CD4-positive, alpha-beta T cell treated with Interleukin-6 at 100 ng/mL for 8 hours (primary cell): ENCODE measurements around the gene ENTPD2.
"Not testable (repeated sequence)": the region's sequence is repeated elsewhere in the genome, so short reads cannot be mapped to it uniquely, and the experiment has no call there.

Source experiments
- DNase-seq: peaks from one replicate; pipeline ENCODE4 v3.0.0-alpha.2; 2020; ENCODE audit warnings: mixed read lengths, low spot score

Gene ENTPD2

GRCh38 chr9:137015976-137016375 is 37.9 kb downstream of the ENTPD2 start:
- DNase-seq, result no peak

DNA sequence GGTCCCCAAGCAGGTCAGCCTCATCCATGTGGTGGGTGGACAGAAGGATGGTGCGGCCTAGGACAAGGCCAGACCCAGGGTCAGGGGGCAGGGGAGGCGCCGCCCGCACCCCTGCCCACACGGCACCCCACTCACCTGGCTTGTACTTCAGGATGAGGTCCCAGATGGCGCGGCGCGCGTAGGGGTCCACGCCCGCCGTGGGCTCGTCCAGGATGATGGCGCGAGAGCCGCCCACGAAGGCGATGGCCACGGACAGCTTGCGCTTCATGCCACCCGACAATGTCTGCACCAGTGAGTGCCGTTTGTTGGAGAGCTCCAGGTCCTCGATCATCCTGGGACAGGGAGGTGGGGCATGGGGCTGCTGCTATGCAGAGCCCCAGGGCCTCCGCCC is 38.3 kb downstream of the ENTPD2 start:
- no peak for DNase-seq

GRCh38 chr9:137014776-137015539 is 38.9 kb downstream of the ENTPD2 start:
- DNase-seq, result no peak

DNA sequence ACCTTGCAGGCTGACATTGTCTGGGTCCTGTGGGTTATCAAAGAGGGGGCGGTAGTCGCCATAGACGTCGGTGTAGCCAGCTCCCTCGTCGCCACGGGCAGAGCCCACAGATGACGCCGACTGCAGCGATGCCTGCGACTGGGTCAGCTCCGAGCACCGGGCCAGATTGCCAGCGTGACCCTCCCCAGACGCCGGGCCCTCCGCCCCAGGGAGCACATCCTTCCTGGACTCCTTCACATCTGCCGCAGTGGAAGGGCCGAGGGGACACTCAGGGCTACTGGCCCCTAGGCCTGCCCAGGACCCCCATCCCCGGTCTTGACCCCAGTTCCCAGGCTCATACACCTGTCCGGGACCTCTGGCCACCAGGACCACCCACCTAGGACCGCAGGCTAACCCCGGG is 39.7 kb downstream of the ENTPD2 start:
- no peak for DNase-seq

DNA sequence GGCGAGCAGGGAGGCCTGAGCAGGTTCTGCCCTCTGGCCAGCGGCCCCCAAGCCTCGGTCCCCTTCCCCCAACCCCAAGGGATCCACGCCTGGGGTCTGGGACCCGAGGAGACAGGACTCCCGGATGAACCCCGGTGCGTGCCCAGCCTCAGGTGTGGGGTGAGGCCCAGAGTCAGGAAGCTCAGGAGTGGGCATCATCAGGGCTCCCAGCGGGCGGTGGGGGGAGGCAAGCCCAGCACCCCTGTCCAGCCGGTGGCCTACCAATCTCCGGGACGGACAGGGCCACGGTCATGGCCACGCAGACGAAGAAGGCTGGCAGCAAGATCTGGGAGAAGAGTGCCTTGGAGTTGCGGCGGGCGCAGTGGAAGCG is 40.3 kb downstream of the ENTPD2 start:
- no peak for DNase-seq

DNA sequence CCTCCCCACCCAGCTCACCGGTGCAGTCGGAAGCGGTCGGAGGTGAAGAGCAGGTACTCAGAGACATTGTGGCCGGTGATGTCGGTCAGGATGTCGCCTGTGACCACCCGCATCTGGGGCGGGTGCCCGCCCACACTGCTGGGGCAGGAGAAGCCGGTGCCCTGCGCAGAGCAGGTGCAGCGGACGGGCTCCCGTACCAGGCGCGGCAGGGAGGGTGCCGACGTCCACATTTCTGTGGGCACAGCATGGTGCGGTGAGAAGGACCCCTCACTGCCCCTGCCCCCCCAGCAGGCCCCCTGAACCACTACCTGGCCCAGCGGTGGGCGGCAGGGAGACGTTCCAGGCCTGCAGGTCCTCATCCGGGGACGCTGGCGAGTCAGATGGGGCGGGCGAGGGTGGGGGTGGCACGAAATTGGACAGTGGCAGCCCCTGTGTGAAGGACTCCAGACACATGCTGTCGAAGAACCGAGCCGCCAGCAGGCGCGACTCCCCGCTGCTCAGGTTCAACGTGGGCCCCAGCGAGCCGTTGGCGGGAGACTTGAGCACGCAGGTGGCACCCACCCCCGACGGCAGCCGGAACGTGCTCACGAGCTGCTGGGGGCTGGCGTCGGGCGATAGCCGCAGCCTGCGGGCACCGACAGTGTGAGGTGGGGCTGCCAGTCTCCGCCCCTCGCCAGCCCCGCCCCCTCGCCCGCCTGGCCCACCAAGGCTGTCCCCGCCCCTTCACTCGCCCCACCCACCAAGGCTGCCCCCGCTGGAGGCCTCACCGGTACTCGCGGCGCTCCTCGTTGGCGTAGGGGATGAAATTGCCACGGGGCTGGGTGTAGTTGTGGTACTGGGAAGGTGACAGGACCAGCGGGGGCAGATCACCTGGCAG is 40.9 kb downstream of the ENTPD2 start:
- DNase-seq, result no peak

- DNase-seq, result no peak
Measured at GRCh38 chr9:137011907-137012675, 41.8 kb downstream of the ENTPD2 start.

GRCh38 chr9:137011156-137011555 is 42.7 kb downstream of the ENTPD2 start:
- DNase-seq, result no peak

- no peak for DNase-seq
Measured at GRCh38 chr9:137009938-137010732, 43.7 kb downstream of the ENTPD2 start.

GRCh38 chr9:137009217-137009616 is 44.6 kb downstream of the ENTPD2 start:
- no peak for DNase-seq

- DNase-seq, result no peak
Measured at GRCh38 chr9:137008312-137008711, 45.5 kb downstream of the ENTPD2 start.

DNA sequence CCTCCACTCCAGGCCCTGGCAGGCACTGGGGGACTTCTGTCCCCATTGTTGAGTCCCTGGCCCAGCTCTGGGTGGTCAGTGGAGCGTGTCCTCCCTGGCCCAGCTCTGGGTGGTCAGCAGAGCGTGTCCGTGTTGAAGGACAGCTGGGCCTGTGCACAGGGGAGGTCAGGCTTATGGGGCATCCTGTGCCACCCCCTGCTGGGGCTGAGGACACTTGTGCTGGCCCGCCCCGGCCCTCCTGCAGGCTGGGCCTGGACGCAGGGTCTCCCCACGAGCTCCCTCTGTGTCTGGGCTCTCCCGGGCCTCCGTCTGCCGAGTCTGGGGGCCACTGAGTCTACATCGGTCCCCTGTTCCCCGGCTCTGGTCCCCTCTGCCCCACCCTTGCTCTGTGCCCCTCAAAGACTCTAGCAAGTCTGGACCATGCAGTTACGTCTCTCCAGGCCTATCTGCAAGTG is 46.0 kb downstream of the ENTPD2 start:
- DNase-seq, result no peak

DNA sequence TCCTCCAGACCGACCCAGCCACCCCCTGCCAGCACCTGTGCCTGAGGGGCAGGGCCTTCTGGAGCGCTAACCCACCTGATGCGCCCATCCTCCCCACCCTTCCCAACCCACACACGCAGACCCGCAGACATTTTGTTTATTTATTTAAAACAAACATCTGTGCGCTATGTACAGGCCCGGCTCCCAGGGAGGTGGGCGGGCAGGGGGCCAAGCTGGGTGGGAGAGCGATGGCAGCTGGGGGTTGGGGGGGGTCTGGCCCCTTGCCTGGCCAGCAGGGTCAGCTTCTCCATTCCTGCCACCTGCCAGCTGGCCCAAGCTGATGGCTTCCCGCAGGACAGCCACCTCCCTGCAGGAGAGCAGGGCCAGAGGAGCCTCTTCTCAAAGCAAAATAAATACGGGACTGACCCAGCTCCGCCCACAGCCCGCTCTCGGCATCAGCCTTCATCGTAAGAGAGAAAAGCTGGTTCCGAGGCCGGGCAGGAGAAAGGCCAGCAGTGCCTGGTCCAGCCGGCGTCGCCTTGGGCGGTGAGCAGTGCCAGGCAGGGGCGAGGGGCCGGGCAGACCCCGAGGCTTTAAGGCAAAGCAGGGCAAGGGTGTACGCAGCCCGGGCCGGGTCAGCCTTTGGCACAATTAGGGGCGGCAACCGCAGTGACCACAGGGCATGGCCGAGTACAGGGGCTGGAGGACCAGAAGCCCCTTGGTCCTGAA is 46.6 kb downstream of the ENTPD2 start:
- DNase-seq, result no peak

GRCh38 chr9:137006116-137007003 is 47.5 kb downstream of the ENTPD2 start:
- no peak for DNase-seq

DNA sequence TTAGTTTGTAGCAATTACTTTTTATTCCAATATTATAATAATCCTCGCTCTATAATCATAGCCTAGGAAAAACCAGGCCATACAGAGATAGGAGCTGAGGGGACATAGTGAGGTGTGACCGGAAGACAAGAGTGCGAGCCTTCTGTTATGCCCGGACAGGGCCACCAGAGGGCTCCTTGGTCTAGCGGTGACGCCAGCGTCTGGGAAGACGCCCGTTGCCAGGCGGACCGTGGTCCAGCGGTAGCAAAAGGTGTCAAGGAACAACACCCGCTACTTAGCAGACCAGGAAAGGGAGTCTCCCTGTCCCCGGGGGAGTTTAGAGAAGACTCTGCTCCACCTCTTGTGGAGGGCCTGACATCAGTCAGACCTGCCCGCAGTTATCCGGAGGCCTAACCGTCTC is 49.6 kb downstream of the ENTPD2 start:
- DNase-seq, result not testable (repeated sequence)

GRCh38 chr9:137002646-137003041 is 51.2 kb downstream of the ENTPD2 start:
- DNase-seq, result no peak

GRCh38 chr9:137001857-137002645 is 51.8 kb downstream of the ENTPD2 start:
- no peak for DNase-seq

- DNase-seq, result no peak
Measured at GRCh38 chr9:137000177-137000930, 53.5 kb downstream of the ENTPD2 start.
